Tibial nerve (tissue), 4 donors: ENCODE results near the gene DBNDD1. TPM values are rescaled to one million over a fixed set of nuclear protein-coding genes. Genes with fewer than 3 reads are reported as not detected.
"Not testable (repeated sequence)": the region's sequence is repeated elsewhere in the genome, so short reads cannot be mapped to it uniquely, and the experiment has no call there.

Experiments used
- DNase-seq, 2 donors: peaks; one replicate each; pipeline ENCODE4 v3.0.0-alpha.2; 2019; ENCODE audit warnings: low spot score in 2 of 2
- H3K27ac ChIP-seq, 4 donors: fragments of 200-600 bp; sonication (generic) in 3 of 4; one replicate each; pipeline ENCODE4 v1.5.1; 2017 to 2019; ENCODE audit warnings: mild to moderate bottlenecking in 1 of 4
- H3K27me3 ChIP-seq, 2 donors: fragments of 200-600 bp; sonication (generic) in 1 of 2; one replicate each; pipeline versions ENCODE4 v1.5.1 to v1.6.0; 2017 to 2019
- H3K36me3 ChIP-seq, 3 donors: fragments of 200-600 bp; sonication (generic); one replicate each; pipeline ENCODE4 v1.5.1; 2018 to 2019
- H3K4me1 ChIP-seq, 4 donors: fragments of 200-600 bp; sonication (generic) in 3 of 4; one replicate each; pipeline ENCODE4 v1.5.1; 2017 to 2019
- H3K4me3 ChIP-seq, 4 donors: fragments of 200-600 bp; sonication (generic) in 3 of 4; one replicate each; pipeline ENCODE4 v1.5.1; 2017 to 2019; ENCODE audit warnings: mild to moderate bottlenecking in 1 of 4, moderate library complexity in 1 of 4
- H3K9me3 ChIP-seq, 4 donors: fragments of 200-600 bp; sonication (generic) in 3 of 4; one replicate each; pipeline ENCODE4 v1.5.1; 2017 to 2019
- EP300 ChIP-seq, 2 donors: sonication (generic); formaldehyde crosslinking; IDR thresholded peaks; one replicate each; pipeline ENCODE4 v1.6.1; 2017; ENCODE audit warnings: antibody characterized with exemption in 2 of 2, mild to moderate bottlenecking in 1 of 2
- POLR2A ChIP-seq, 2 donors: fragments of 450-650 bp; IDR thresholded peaks; one replicate each; pipeline ENCODE4 v1.6.1; 2017; ENCODE audit warnings: antibody characterized with exemption in 2 of 2, mild to moderate bottlenecking in 2 of 2, moderate library complexity in 2 of 2
- WGBS, 2 donors: methylation state at CpG; one replicate each; pipeline ENCODE4 v1.1.5; 2018; 5-methylcytosine and 5-hydroxymethylcytosine counted together
- total RNA-seq, 4 donors: library from RNA; depleted of rRNA; stranded (reverse); fragments of >200 nt; gene quantifications; one replicate each; pipeline ENCODE4 v1.1.0, GENCODE V29; 2016
- TF ChIP-seq, protein P1 (sequence below), 5 experiments: fragments of 200-600 bp in 3 of 5; fragments of 450-650 bp in 2 of 5; sonication (generic) in 3 of 5; IDR thresholded peaks; one replicate each; pipeline ENCODE4 v1.5.1; 2016 to 2019; ENCODE audit warnings: antibody characterized with exemption in 5 of 5, mild to moderate bottlenecking in 3 of 5, moderate library complexity in 2 of 5

The DBNDD1 gene
- total RNA-seq, 4 donors from 2014 or later = 0.42 to 2.6 (median 1.3) TPM

DNA sequence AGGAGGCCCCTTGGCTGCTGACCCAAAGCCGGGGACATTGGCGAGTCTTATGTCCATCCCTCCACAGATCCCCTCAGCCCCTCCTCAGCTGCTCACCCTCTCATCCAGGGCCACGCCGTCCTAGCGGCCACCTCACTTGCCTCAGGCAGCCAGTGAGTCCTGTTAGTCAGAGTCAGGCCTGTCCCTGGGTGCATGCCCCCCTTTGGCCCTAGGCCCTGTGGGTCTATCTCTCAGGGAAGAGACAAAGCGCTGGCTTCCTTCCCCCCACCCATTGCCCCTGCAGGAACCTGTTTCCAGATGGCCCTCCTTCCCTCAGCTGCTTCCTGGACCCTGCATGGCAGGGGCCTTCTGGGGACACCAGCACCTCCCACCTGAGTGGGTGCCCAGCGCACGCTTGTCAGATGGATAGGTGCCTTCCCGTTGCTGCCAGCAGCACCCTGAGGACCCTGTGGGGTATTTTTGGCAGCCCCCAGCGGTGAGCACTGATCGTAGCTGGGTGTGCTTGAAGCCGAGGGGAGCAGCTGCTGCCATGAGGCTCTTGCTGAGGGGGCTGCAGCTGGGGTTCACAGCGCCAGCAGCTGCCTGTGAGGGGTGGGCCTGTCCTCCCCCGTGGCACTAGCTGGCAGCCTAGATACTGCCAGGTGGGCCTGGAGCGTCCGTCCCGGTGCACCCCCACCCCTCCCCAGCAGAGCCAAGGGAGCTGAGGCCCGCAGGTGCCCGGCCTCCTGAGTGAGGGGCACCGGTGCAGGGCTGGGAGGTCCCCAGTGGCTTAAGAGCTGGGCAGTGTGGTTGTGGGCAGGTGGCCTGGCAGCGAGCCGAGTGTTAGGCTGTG is 8.4 kb downstream of the DBNDD1 start:
- 63 to 77% methylated on average over 9 to 20 of the region's 22 CpGs for WGBS, 2 donors
- no peak for TF ChIP-seq POLR2A (IDR thresholded peaks at IDR 0.05)
- TF ChIP-seq, protein P1, sequence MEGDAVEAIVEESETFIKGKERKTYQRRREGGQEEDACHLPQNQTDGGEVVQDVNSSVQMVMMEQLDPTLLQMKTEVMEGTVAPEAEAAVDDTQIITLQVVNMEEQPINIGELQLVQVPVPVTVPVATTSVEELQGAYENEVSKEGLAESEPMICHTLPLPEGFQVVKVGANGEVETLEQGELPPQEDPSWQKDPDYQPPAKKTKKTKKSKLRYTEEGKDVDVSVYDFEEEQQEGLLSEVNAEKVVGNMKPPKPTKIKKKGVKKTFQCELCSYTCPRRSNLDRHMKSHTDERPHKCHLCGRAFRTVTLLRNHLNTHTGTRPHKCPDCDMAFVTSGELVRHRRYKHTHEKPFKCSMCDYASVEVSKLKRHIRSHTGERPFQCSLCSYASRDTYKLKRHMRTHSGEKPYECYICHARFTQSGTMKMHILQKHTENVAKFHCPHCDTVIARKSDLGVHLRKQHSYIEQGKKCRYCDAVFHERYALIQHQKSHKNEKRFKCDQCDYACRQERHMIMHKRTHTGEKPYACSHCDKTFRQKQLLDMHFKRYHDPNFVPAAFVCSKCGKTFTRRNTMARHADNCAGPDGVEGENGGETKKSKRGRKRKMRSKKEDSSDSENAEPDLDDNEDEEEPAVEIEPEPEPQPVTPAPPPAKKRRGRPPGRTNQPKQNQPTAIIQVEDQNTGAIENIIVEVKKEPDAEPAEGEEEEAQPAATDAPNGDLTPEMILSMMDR (IDR thresholded peaks at IDR 0.05) = no peak
- no peak for TF ChIP-seq EP300 (IDR thresholded peaks at IDR 0.05)

DNA sequence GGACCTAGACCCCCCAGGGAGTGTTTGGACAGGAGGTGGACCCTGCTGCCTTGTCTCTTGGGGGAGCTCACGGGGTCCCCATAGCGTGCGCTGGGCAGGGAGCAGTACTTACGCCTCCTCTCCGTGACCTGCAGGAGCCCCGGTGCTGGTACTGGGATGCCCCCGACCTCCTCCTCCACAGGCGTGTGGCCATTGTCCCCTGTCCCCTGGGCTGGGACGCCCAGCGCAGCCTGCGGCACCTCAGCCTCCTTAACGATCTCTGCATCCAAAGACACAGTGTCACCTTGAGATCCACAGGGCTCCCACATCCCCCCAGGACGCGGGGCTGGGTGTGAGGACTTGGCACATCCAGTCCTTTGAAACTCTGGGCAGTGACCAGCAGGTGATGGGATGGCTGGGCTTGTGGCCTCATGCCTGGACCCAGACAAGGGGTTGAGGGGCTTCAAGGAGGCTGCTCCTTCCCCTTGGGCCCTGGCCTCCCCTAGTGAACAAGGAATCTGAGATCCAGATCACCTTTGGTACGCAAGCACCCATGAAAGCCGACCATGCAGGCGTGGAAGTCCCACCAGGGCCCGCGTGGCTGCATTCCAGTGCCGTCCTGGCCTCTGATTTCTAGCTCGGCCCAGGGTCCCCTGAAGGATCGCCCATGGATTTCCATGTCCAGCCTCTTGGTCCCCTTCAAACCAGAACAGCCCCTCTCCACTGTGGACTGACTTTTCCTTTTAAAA is 9.9 kb downstream of the DBNDD1 start:
- no peak for DNase-seq
- Histone ChIP-seq H3K27ac (no peak overlapping the region), H3K36me3 (peaks cover 0 to 7% (median 0%) of the 10 kb centered on the region in 3 donors), H3K9me3 (no peaks in the 10 kb centered on the region), H3K27me3 (no peaks in the 10 kb centered on the region), H3K4me3 (no peak overlapping the region), H3K4me1 (peaks cover 0 to 8% (median 0%) of the 10 kb centered on the region in 4 donors)
- TF ChIP-seq, protein P1 (IDR thresholded peaks at IDR 0.05) = no peak
- TF ChIP-seq POLR2A (IDR thresholded peaks at IDR 0.05) (no peak), EP300 (IDR thresholded peaks at IDR 0.05) (no peak)
- WGBS, 2 donors = 85 to 89% methylated on average over 19 to 22 of the region's 22 CpGs

More for the DNA sequence above, 8.4 kb downstream of the DBNDD1 start:
- H3K27me3 ChIP-seq = no peaks in the 10 kb centered on the region
- peaks cover 0 to 7% (median 0%) of the 10 kb centered on the region in 3 donors for H3K36me3 ChIP-seq
- no peak overlapping the region for H3K27ac ChIP-seq
- H3K9me3 ChIP-seq = no peaks in the 10 kb centered on the region
- DNase-seq = no peak
- H3K4me1 ChIP-seq = peaks cover 0 to 8% (median 0%) of the 10 kb centered on the region in 4 donors
- H3K4me3 ChIP-seq = no peak overlapping the region

DNA sequence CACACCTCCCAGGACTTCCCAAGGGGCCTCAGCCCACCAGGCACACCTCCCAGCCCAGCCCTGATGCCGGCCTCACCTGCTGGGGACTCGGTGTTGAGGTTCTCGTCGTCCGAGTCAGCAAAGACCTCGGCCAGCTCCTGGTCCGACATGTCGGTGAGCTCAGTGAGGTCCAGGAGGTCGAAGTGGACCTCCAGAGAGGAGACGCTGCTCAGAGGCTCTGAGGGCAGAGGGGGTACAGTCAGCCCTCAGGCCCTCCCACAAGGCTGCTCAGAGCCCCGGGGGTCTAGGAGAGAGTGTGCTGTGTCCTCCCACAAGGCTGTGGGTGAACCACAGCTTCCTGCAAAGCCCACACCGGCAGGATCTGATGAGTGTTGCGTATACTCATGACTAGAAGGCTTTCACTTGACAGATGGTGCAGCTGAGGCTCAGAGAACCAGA is 10.5 kb downstream of the DBNDD1 start:
- Histone ChIP-seq H3K36me3 (peaks cover 0 to 7% (median 0%) of the 10 kb centered on the region in 3 donors), H3K4me1 (peaks cover 0 to 8% (median 0%) of the 10 kb centered on the region in 4 donors), H3K27ac (no peak overlapping the region), H3K4me3 (no peak overlapping the region), H3K9me3 (no peaks in the 10 kb centered on the region), H3K27me3 (no peaks in the 10 kb centered on the region)
- DNase-seq = no peak
- WGBS, 2 donors = 66 to 81% methylated on average over 13 of the region's 13 CpGs
- no peak for TF ChIP-seq POLR2A (IDR thresholded peaks at IDR 0.05)
- no peak for TF ChIP-seq EP300 (IDR thresholded peaks at IDR 0.05)

DNA sequence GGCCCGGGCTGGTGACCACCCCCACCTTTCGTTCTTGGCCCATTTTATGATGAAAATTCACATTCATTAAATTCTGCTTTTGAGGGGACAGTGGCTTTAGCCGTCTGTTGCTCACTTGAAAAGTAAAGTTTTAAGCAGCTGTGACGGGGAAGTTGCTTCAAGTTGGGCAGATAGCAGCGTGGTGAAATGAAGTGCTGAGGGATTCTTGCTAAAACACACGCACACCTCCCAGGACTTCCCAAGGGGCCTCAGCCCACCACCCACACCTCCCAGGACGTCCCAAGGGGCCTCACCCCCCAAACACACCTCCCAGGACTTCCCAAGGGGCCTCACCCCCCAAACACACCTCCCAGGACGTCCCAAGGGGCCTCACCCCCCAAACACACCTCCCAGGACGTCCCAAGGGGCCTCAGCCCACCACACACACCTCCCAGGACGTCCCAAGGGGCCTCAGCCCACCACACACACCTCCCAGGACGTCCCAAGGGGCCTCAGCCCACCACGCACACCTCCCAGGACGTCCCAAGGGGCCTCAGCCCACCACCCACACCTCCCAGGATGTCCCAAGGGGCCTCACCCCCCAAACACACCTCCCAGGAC is 11.5 kb downstream of the DBNDD1 start:
- not testable (repeated sequence) for H3K27ac ChIP-seq, H3K27me3 ChIP-seq, H3K4me1 ChIP-seq, DNase-seq, H3K36me3 ChIP-seq, H3K4me3 ChIP-seq, H3K9me3 ChIP-seq
- 74 to 76% methylated on average over 11 to 13 of the region's 13 CpGs for WGBS, 2 donors

DNA sequence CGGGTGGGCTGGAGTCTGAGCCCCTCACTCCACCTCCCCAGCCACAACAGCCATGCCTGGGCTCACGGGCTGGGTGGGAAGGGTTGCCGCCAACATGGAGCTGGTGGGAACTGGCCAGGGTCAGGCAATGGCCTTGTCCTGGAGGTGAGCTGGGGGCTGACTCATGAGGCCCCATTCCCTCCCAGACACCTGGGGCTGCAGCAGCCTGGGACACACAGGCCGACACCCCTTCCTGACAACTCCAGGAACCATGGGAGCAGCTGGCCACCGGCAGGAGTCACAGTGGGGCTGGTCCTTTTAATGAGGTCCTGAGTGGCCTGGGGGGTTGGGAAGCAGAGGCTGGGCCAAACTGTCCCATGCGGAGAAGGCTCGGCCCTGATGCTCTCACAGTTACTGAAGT is 12.2 kb downstream of the DBNDD1 start:
- TF ChIP-seq, protein P1 (IDR thresholded peaks at IDR 0.05) = no peak
- TF ChIP-seq EP300 (IDR thresholded peaks at IDR 0.05) = no peak
- TF ChIP-seq POLR2A (IDR thresholded peaks at IDR 0.05) = no peak
- no peak overlapping the region for H3K27ac ChIP-seq
- no peaks in the 10 kb centered on the region for H3K27me3 ChIP-seq
- H3K4me1 ChIP-seq = peaks cover 0 to 8% (median 0%) of the 10 kb centered on the region in 4 donors
- 73 to 89% methylated on average over 4 to 6 of the region's 7 CpGs for WGBS, 2 donors
- H3K36me3 ChIP-seq = peaks cover 0 to 7% (median 0%) of the 10 kb centered on the region in 3 donors
- DNase-seq = no peak
- H3K4me3 ChIP-seq = no peak overlapping the region
- no peaks in the 10 kb centered on the region for H3K9me3 ChIP-seq
